ENCODE data around the gene LTB4R.

LTB4R gene

GRCh38 chr14:24279301-24280186 lies 31.8 kb upstream of the LTB4R start:
- DNase-seq = peak; percentile 21

GRCh38 chr14:24280797-24281460 lies 30.4 kb upstream of the LTB4R start:
- DNase-seq = no peak

GRCh38 chr14:24281636-24282035 lies 29.7 kb upstream of the LTB4R start:
- no peak for DNase-seq

- no peak for DNase-seq
Observed at GRCh38 chr14:24282736-24283135, 28.6 kb upstream of the LTB4R start.

- DNase-seq = no peak
Observed at GRCh38 chr14:24283796-24284460, 27.4 kb upstream of the LTB4R start.

- no peak for DNase-seq
Observed at GRCh38 chr14:24284501-24285035, 26.7 kb upstream of the LTB4R start.

GRCh38 chr14:24285351-24285750 lies 26.0 kb upstream of the LTB4R start:
- no peak for DNase-seq

- DNase-seq = no peak
Observed at GRCh38 chr14:24286996-24287395, 24.3 kb upstream of the LTB4R start.

GRCh38 chr14:24289649-24290280 lies 21.5 kb upstream of the LTB4R start:
- DNase-seq = no peak

GRCh38 chr14:24290746-24291145 lies 20.6 kb upstream of the LTB4R start:
- DNase-seq = no peak

GRCh38 chr14:24291446-24292117 lies 19.7 kb upstream of the LTB4R start:
- no peak for DNase-seq

- DNase-seq = no peak
Observed at GRCh38 chr14:24292118-24292807, 19.0 kb upstream of the LTB4R start.

- no peak for DNase-seq
Observed at GRCh38 chr14:24293525-24293924, 17.8 kb upstream of the LTB4R start.

- DNase-seq = peak; percentile 38
Observed at GRCh38 chr14:24296341-24297157, 14.8 kb upstream of the LTB4R start.

- peak; percentile 30 for DNase-seq
Observed at GRCh38 chr14:24297190-24297964, 13.9 kb upstream of the LTB4R start.

- no peak for DNase-seq
Observed at GRCh38 chr14:24298892-24299254, 12.4 kb upstream of the LTB4R start.

- peak; percentile 50 for DNase-seq
Observed at GRCh38 chr14:24299255-24300191, 11.8 kb upstream of the LTB4R start, which contains the start of the genes DHRS1 and NOP9. TSS of gene DHRS1 (minus strand) at chr14:24299780. CDS start at chr14:24299106, 674 bp downstream. TSS of gene NOP9 (plus strand) at chr14:24299850. CDS start at chr14:24299955, 105 bp downstream.

- no peak for DNase-seq
Observed at GRCh38 chr14:24300326-24300980, 10.8 kb upstream of the LTB4R start.
